H1 (cell line): Measurements from ENCODE around the gene PTCSC3.

Experiments used
- ATF2 ChIP-seq: IDR thresholded peaks from 2 replicates; pipeline ENCODE4 v1.6.1; 2012; ENCODE audit warnings: low read length, inconsistent platforms
- CREB1 ChIP-seq: IDR thresholded peaks from 2 replicates; pipeline ENCODE4 v1.6.1; 2012; ENCODE audit warnings: inconsistent platforms
- CTCF ChIP-seq, 3 experiments: IDR thresholded peaks; 1 replicate in 2 of 3; 2 replicates in 1 of 3; pipeline versions ENCODE4 v1.5.1 to v1.6.1; 2011; ENCODE audit warnings: low read length in 3 of 3, mild to moderate bottlenecking in 3 of 3, inconsistent platforms in 2 of 3, low read depth in 1 of 3, moderate library complexity in 1 of 3; ENCODE audit not compliant: insufficient read depth in 1 of 3; ENCODE audit errors: control extremely low read depth in 1 of 3
- EZH2 ChIP-seq: fragments of 200-600 bp; sonication (generic); IDR thresholded peaks from 2 replicates; pipeline ENCODE4 v1.7.1; 2012; ENCODE audit warnings: low read depth, mild to moderate bottlenecking, moderate library complexity, low read length, inconsistent platforms; ENCODE audit not compliant: severe bottlenecking
- JUND ChIP-seq: IDR thresholded peaks from 2 replicates; pipeline ENCODE4 v1.6.1; 2011; ENCODE audit warnings: mild to moderate bottlenecking, improper control_type of control experiment, low read length
- NRF1 ChIP-seq: IDR thresholded peaks from 2 replicates; pipeline ENCODE4 v1.6.1; 2011; ENCODE audit warnings: mild to moderate bottlenecking, low read depth, low read length, improper control_type of control experiment
- RAD21 ChIP-seq, 2 experiments: IDR thresholded peaks in 1 of 2; conservative IDR thresholded peaks in 1 of 2; 2 replicates each; pipeline ENCODE4 v1.6.1; 2011; ENCODE audit warnings: low read depth in 2 of 2, low read length in 2 of 2, improper control_type of control experiment in 1 of 2, inconsistent platforms in 1 of 2, mild to moderate bottlenecking in 1 of 2, moderate library complexity in 1 of 2
- SP2 ChIP-seq: IDR thresholded peaks from 2 replicates; pipeline ENCODE4 v1.6.1; 2012; ENCODE audit warnings: mild to moderate bottlenecking, low read length, inconsistent platforms
- TAF1 ChIP-seq: IDR thresholded peaks from 2 replicates; pipeline ENCODE4 v1.6.1; 2011; ENCODE audit warnings: mild to moderate bottlenecking, low read depth, low read length
- TCF12 ChIP-seq: IDR thresholded peaks from 2 replicates; pipeline ENCODE4 v1.6.1; 2011; ENCODE audit warnings: low read depth, mild to moderate bottlenecking, low read length
- USF2 ChIP-seq: IDR thresholded peaks from 2 replicates; pipeline ENCODE4 v1.6.1; 2011; ENCODE audit warnings: low read length, improper control_type of control experiment

- TF ChIP-seq USF2 (no peak), ATF2 (no peak), SP2 (no peak), CTCF (IDR thresholded peaks at IDR 0.05; ENCODE audit: control extremely low read depth in 1 of 3, insufficient read depth in 1 of 3, low read depth in 1 of 3, low read length in 3 of 3) (no peak), RAD21 (IDR thresholded peaks at IDR 0.05 in 1 of 2, conservative IDR thresholded peaks at IDR 0.05 in 1 of 2; ENCODE audit: low read depth in 2 of 2, low read length in 2 of 2) (no peak), TCF12 (no peak), EZH2 (no peak), NRF1 (no peak), JUND (no peak), CREB1 (no peak), TAF1 (no peak)
Measured at GRCh38 chr14:36198378-36198777, 21.9 kb upstream of the PTCSC3 start.
